Kasumi-1 (cell line): ENCODE results near the gene PLEKHA8.
"Not testable (repeated sequence)": the region's sequence is repeated elsewhere in the genome, so short reads cannot be mapped to it uniquely, and the experiment has no call there.

Experiments
- DNase-seq, 2 experiments: peaks; one replicate each; lab custom pipeline; 2025; lab: John Stamatoyannopoulos, UW

PLEKHA8 gene

DNA sequence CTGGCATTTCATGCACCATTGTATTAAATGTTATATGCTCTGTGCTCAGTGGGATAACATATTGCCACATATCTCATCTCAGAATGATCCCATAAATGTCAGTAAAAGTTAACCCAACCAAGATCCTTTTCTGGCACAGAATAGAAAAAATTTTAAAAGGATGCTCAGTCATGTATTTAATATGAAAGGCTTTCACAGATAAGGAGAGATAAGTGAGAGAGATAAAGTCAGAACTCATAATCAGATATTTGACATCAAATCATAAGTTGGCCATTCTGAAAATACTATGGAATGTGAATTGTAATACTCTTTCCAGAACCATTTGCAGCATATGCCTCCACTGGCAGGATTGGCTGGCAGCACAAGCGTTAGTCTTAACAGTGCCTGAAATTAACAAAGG is 38.5 kb downstream of the PLEKHA8 start:
- DNase-seq, result no peak

GRCh38 chr7:30068117-30068516 is 39.9 kb downstream of the PLEKHA8 start:
- no peak for DNase-seq

DNA sequence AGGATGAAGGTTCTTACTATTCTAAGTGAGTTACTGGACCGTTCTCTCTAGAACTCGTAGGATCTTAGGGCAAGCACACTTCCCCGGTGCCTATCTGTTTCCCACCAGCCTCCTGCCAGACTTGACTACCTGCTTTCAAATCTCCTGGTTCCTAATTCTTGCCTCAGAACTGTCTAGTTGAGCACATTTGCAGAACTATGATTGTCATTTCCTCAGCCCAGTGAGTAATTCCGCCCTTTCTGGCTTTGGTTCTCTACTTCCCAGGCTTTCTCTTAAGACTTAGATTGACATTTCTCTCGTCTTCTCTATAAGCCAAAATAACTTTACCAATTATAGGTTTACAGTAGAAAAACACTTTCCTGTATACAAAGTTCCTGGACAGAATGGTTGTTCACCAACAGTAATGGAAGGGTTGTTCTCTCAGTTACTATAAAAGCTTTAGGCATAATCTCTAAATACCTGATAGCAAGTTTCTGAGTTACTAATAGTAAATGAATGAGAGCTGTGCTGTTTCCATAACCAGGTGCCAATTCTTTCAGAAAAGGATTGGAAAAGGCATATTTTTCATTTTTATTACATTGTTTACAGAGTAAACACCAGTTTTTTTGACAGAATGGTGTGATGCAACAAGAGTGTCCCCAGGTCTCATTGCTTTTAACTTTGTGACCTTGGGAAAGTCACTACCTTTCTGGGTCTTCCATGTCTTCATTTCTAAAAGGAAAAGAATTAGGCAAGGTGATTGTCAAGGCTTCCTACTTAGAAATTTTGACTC is 41.1 kb downstream of the PLEKHA8 start:
- DNase-seq, result no peak

GRCh38 chr7:30070052-30070451 is 41.8 kb downstream of the PLEKHA8 start:
- no peak for DNase-seq

DNA sequence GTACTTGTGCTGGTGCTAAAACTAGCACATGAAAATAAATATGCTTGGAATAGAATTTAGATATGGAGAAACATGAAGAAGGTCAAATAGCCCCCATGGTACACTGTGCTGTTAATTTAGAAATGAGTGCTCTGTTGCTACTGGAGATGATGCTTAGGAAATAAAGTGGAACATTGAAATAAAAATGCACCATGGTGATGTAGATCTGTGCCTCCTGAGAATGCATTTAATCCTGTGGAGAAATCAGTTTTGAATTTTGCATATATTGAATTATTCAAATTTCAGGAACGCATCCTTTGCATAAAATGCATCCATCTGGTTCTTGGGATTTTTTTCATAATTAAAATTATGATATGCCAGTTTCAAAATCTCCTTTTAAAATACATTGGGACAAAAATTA is 44.5 kb downstream of the PLEKHA8 start:
- no peak for DNase-seq

DNA sequence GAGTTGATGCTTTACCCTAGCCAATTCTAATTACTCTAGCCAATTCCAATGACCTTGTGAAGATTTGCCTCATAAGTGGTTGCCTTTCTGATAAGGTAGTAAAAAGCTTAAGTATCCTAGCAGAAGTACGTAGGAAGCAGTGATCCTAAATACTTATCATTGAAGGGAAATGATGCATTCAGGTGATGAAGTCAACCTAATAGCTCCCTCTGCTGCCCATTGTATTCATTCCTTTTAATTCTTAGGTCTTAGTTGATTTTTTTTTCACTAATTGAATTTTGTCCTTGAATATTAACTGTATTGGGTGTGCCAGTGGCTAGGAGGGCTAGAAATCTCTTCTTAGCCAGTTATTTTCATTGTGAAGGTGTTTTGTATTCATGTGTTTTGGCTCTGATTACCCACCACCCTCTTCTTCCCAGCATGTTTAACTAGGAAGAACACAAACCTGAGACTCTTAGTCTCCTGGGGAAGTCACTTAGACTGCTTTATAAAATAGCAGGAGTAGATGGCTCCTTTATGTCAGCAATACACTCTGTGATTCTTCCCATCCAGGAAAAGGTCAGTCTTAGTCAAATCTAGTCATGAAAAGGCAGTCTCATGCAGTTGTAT is 46.3 kb downstream of the PLEKHA8 start:
- DNase-seq, result peak; percentile 56 to 88

- no peak for DNase-seq
Measured at GRCh38 chr7:30076411-30076810, 48.2 kb downstream of the PLEKHA8 start.

- DNase-seq, result no peak
Measured at GRCh38 chr7:30078280-30078679, 50.1 kb downstream of the PLEKHA8 start.

GRCh38 chr7:30079880-30080279 is 51.7 kb downstream of the PLEKHA8 start:
- DNase-seq, result no peak

GRCh38 chr7:30080818-30081217 is 52.6 kb downstream of the PLEKHA8 start:
- no peak for DNase-seq

DNA sequence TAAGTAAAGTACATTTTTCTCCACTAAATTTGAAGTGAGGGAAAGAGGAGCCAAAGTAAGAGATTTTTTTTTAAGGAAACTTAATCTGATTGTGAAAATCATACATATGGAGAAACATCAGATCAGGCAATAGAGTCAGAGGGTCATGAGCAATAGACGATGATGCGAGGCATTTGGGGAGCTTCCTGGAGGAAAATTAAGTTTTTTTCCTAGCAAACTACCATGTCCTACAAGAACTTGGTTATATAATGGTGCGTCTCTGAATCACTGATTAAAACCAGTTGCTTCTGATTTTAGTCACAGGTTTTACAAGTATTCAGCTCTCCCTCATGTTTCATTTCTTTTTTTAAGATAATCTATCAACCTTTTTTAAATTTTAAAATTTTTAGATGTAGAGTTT is 54.5 kb downstream of the PLEKHA8 start:
- DNase-seq, result no peak

DNA sequence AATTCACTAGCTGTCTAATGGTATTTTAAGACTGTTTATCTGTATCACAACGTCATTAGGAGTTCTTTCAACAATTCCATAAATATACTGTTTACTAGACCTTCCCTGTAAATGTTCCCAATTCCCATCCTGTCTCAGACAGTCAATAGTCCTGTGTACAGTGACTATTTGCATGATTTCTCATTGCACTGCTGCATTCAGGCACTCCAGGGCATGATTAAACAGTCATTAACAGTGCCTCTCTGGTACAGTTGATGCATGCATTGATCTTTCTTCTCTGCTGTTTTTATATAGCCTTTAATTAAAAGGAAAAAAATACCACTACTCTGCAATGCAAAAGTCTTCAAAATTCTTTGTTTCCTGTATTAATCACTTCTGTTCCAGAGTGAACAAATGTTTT is 55.1 kb downstream of the PLEKHA8 start:
- no peak for DNase-seq

GRCh38 chr7:30084212-30084611 is 56.0 kb downstream of the PLEKHA8 start:
- no peak for DNase-seq

GRCh38 chr7:30086529-30086928 is 58.3 kb downstream of the PLEKHA8 start:
- DNase-seq, result no peak

DNA sequence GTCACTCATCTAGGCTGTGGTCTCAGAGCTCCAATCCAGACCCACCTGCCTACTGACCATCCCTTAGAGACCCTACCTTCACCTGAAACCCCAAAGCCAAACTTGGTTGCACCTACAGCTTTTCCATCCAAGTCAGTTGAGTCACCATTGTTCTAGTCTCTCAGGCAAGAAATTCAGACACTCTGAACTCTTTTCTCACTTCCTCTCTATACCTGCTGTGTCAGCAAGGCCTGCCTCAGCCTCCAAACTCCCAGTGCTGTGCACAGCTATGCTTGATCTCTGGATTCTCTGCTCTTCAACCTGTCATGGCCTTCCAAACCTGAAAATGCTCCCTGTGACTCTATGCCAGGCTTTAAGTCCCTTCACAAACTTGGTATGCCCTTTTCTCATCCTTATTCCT is 59.2 kb downstream of the PLEKHA8 start:
- DNase-seq, result no peak

DNA sequence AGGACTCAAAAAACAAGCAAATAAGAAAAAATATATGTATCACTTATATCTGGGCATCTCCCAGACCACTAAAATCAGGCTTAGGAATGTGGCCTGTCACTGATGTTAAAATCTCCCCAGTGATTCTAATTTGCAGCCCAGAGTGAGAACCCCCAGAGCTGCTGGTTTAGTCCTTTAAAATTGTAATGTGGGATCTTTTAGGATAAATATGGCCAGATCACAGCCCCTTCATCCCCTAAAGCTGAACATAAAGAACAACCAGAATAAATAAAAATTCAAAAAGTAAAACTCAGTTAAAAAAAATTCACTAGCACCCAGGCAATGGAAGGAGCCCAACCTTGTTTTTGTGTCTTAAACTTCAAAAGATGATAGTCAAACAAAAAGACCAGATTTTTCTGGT is 60.1 kb downstream of the PLEKHA8 start:
- no peak for DNase-seq

- no peak for DNase-seq
Measured at GRCh38 chr7:30090111-30090510, 61.9 kb downstream of the PLEKHA8 start.

GRCh38 chr7:30091491-30091912 is 63.3 kb downstream of the PLEKHA8 start:
- no peak for DNase-seq

DNA sequence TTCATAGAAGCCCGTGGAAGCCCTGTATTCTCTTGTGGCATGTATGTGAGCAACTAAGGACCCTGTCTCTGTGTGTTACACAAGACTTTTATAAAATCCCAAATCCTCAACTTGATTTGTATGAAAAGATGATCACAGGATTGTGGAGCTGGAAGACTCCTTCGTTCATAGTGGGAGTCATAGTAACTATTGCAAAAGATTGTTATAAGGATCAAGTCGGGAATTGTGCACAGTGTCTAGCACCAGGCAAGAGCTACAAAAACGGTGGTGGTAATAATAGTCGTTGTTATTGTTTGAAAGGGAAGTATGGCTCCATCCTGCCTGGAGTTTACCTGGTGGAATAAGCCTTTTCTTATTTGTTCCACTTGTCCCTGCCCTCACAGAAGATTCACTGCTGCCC is 63.8 kb downstream of the PLEKHA8 start:
- DNase-seq, result no peak

GRCh38 chr7:30093420-30093952 is 65.3 kb downstream of the PLEKHA8 start:
- no peak for DNase-seq

- DNase-seq, result not testable (repeated sequence)
Measured at GRCh38 chr7:30098599-30098998, 70.4 kb downstream of the PLEKHA8 start.

- DNase-seq, result no peak
Measured at GRCh38 chr7:30102281-30102680, 74.1 kb downstream of the PLEKHA8 start.

DNA sequence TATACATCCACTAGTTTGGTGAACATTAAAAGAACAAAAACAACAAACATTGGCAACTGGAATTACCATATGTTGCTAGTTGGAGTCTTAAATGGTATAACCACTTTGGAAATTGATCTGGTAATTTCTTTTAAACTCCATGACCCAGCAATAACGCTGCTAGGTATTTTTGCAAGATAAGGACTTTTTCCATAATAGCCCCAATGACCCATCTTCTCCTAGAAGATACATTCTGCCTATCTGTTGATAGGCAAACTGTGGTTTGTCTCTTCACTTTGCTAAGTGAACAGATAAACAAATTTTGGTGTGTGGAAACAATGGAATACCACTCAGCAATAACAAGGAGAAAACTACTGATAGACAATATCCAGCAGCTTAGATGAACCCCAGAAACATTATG is 75.9 kb downstream of the PLEKHA8 start:
- no peak for DNase-seq
